GM12878 (cell line): Measurements from ENCODE around the gene ZNF618. TPM values are rescaled to one million over a fixed set of nuclear protein-coding genes. Genes with fewer than 3 reads are reported as not detected.

ENCODE experiments used
- ATAC-seq: fragments of 200-7000 bp; cut with Tn5 transposase; 3 replicates; pipeline ENCODE4 v1.9.1; 2020; ENCODE audit warnings: mild to moderate bottlenecking, moderate library complexity
- BruUV-seq: library from RNA; stranded (reverse); fragments of 400-500 nt; replicated peaks from 2 replicates; lab custom pipeline; 2021; lab: Mats Ljungman, UMichigan
- CTCF ChIA-PET: fragments of 300-600 bp; sonication (Branson Sonifier 250); formaldehyde crosslinking; extraction: SDS; loops from one replicate; lab custom pipeline; 2021; ENCODE audit warnings: inconsistent platforms; lab: Yijun Ruan, JAX
- POLR2A ChIA-PET: fragments of 350-600 bp; formaldehyde crosslinking; extraction: SDS; loops from one replicate; lab custom pipeline; 2021; ENCODE audit warnings: inconsistent platforms; lab: Charles Lee
- RAD21 ChIA-PET: fragments of 300-600 bp; sonication (Branson Sonifier 250); formaldehyde crosslinking; loops from one replicate; lab custom pipeline; 2023; ENCODE audit warnings: antibody characterized with exemption; ENCODE audit not compliant: unreplicated experiment; lab: Charles Lee
- SMC1A ChIA-PET: fragments of 300-600 bp; sonication (Branson Sonifier 250); formaldehyde crosslinking; loops from one replicate; lab custom pipeline; 2023; ENCODE audit not compliant: unreplicated experiment, uncharacterized antibody; lab: Charles Lee
- DNase-seq: peaks from one replicate; pipeline ENCODE4 v3.0.0-alpha.2; 2011; ENCODE audit warnings: low read depth, low spot score
- FAIRE-seq: peaks from 3 replicates; lab custom pipeline; 2011; peaks lifted over from hg19 to GRCh38; lab: Jason Lieb, UNC
- H2AFZ ChIP-seq: 2 replicates; pipeline ENCODE4 v1.6.0; 2011; ENCODE audit warnings: low read depth, low read length, control low read depth; ENCODE audit not compliant: control insufficient read depth
- H3K27ac ChIP-seq: 2 replicates; pipeline ENCODE4 v1.5.1; 2011; ENCODE audit warnings: control low read depth; ENCODE audit not compliant: control insufficient read depth, insufficient read depth
- H3K27me3 ChIP-seq, 2 experiments: replicated peaks in 1 of 2; 2 replicates each; pipeline versions ENCODE4 v1.6.0 to v1.6.1; 2011; ENCODE audit warnings: low read length in 1 of 2; ENCODE audit not compliant: control insufficient read depth in 2 of 2, insufficient read depth in 2 of 2
- H3K36me3 ChIP-seq, 2 experiments: 2 replicates each; pipeline ENCODE4 v1.5.1; 2011; ENCODE audit warnings: low read length in 1 of 2; ENCODE audit not compliant: control insufficient read depth in 2 of 2, insufficient read depth in 2 of 2
- H3K4me1 ChIP-seq: 2 replicates; pipeline ENCODE4 v1.6.1; 2011; ENCODE audit warnings: mild to moderate bottlenecking, low read length, moderate library complexity, mixed read lengths; ENCODE audit not compliant: control insufficient read depth, insufficient read depth
- H3K4me2 ChIP-seq: 2 replicates; pipeline ENCODE4 v1.6.0; 2011; ENCODE audit warnings: control low read depth; ENCODE audit not compliant: control insufficient read depth, insufficient read depth
- H3K4me3 ChIP-seq: fragments of 200-600 bp; sonication (generic); 2 replicates; pipeline ENCODE4 v1.5.1; 2016
- H3K79me2 ChIP-seq: 2 replicates; pipeline ENCODE4 v1.6.0; 2011; ENCODE audit warnings: low read length; ENCODE audit not compliant: control insufficient read depth, insufficient read depth
- H3K9ac ChIP-seq: 2 replicates; pipeline ENCODE4 v1.8.0; 2011; ENCODE audit warnings: low read length, control low read depth, mixed read lengths; ENCODE audit not compliant: control insufficient read depth, insufficient read depth
- H3K9me3 ChIP-seq: replicated peaks from 3 replicates; pipeline ENCODE4 v1.5.1; 2011; ENCODE audit warnings: mild to moderate bottlenecking, low read length; ENCODE audit not compliant: control insufficient read depth, insufficient read depth
- H4K20me1 ChIP-seq: 2 replicates; pipeline ENCODE4 v1.6.0; 2011; ENCODE audit not compliant: control insufficient read depth, insufficient read depth
- BHLHE40 ChIP-seq, 2 experiments: fragments of 450-650 bp in 1 of 2; IDR thresholded peaks; 2 replicates each; pipeline ENCODE4 v1.6.1; 2011 to 2017; ENCODE audit warnings: low read depth in 2 of 2, borderline replicate concordance in 1 of 2, improper control_type of control experiment in 1 of 2, low read length in 1 of 2, mild to moderate bottlenecking in 1 of 2
- CBX5 ChIP-seq: sonication (generic); IDR thresholded peaks from 2 replicates; pipeline ENCODE4 v1.6.1; 2016; ENCODE audit warnings: low read depth, moderate library complexity, mild to moderate bottlenecking, inconsistent platforms
- IRF5 ChIP-seq: fragments of 450-650 bp; IDR thresholded peaks from 2 replicates; pipeline ENCODE4 v1.6.1; 2017; ENCODE audit warnings: borderline replicate concordance
- NFYB ChIP-seq: IDR thresholded peaks from 2 replicates; pipeline ENCODE4 v1.6.1; 2011; ENCODE audit warnings: low read depth, mild to moderate bottlenecking, low read length, improper control_type of control experiment, moderate library complexity; ENCODE audit not compliant: insufficient read depth
- RCOR1 ChIP-seq: conservative IDR thresholded peaks from 2 replicates; pipeline ENCODE4 v1.6.1; 2012; ENCODE audit warnings: low read depth, low read length, improper control_type of control experiment
- SREBF1 ChIP-seq: IDR thresholded peaks from 2 replicates; pipeline ENCODE4 v1.6.1; 2012; ENCODE audit warnings: mild to moderate bottlenecking, low read length
- SREBF2 ChIP-seq: IDR thresholded peaks from 2 replicates; pipeline ENCODE4 v1.6.1; 2012; ENCODE audit warnings: mild to moderate bottlenecking, low read length
- SUZ12 ChIP-seq: fragments of 200-600 bp; sonication (generic); IDR thresholded peaks from one replicate; pipeline ENCODE4 v1.6.1; 2018; ENCODE audit warnings: antibody characterized with exemption, mild to moderate bottlenecking; ENCODE audit not compliant: unreplicated experiment
- WRNIP1 ChIP-seq: IDR thresholded peaks from 2 replicates; pipeline ENCODE4 v1.6.1; 2011; ENCODE audit warnings: low read depth, low read length, improper control_type of control experiment, borderline replicate concordance
- WGBS: methylation state at CpG from one replicate; pipeline ENCODE4 v1.1.6; 2016; ENCODE audit warnings: low lambda C conversion rate; ENCODE audit not compliant: insufficient replicate concordance, insufficient coverage; ENCODE audit errors: missing lambda C conversion rate; 5-methylcytosine and 5-hydroxymethylcytosine counted together
- in situ Hi-C: fragments of 300-500 bp; cut with MboI; formaldehyde crosslinking; loops from 9 replicates; pipeline ENCODE4 v1.14.3; 2018; ENCODE audit warnings: mixed read lengths
- intact Hi-C: fragments of 100-400 bp; cut with micrococcal nuclease; formaldehyde crosslinking; loops from one replicate; pipeline ENCODE4 v1.14.2; 2022; ENCODE audit not compliant: unreplicated experiment
- polyA plus RNA-seq, 11 experiments: library from polyadenylated mRNA; depleted of rRNA in 4 of 11; unstranded in 6 of 11; stranded (reverse) in 5 of 11; fragments of >200 nt; fragmentation: Nextera tagmentation in 4 of 11; fragmentation: Illumina TruSeq in 1 of 11; extraction: Ambion mirVana in 4 of 11; extraction: Trizol in 1 of 11; gene quantifications; 1 replicate in 1 of 11; 2 replicates in 10 of 11; pipeline versions ENCODE4 v1.2.1 to v1.2.3, GENCODE V29; 2011 to 2016; ENCODE audit warnings: inconsistent platforms in 2 of 11, missing spikeins in 2 of 11, low read depth in 1 of 11
- total RNA-seq, 4 experiments: library from RNA; depleted of rRNA in 3 of 4; stranded (reverse); fragments of >200 nt in 3 of 4; fragmentation: Illumina TruSeq in 1 of 4; extraction: Trizol in 1 of 4; gene quantifications; 2 replicates each; pipeline versions ENCODE4 v1.2.1 to v1.2.3, GENCODE V29; 2013 to 2021

Gene ZNF618
- total and polyA plus RNA-seq, 10 of the 15 experiments (the other 5 are each of a cell fraction or from before 2014, with no cell fraction given): 0.01 to 0.24 (median 0.06) TPM; not detected in 2

GRCh38 chr9:114078781-114079156 lies 202.7 kb downstream of the ZNF618 start:
- no peaks in the 10 kb centered on the region; a peak in 2 of 4 replicates for H3K27me3 ChIP-seq
- H3K4me1 ChIP-seq: no peaks in the 10 kb centered on the region
- intact Hi-C loops: no loop called here
- in situ Hi-C loops: loop anchor here (25.0 kb wide), 1 partner anchor 209 kb away; no protein-coding TSS in a partner anchor
- 30% methylated on average over 7 of the region's 7 CpGs for WGBS
- H3K36me3 ChIP-seq: no peaks in the 10 kb centered on the region
- ChIA-PET SMC1A (no interaction called here), CTCF (no interaction called here), POLR2A (no interaction called here), RAD21 (no interaction called here)
- FAIRE-seq: no peak
- no peak overlapping the region for H3K4me2 ChIP-seq
- no peak for ATAC-seq
- H3K4me3 ChIP-seq: no peak overlapping the region
- no peak overlapping the region for H2AFZ ChIP-seq
- no TSS peak for BruUV-seq
- no peaks in the 10 kb centered on the region for H4K20me1 ChIP-seq
- H3K79me2 ChIP-seq: no peaks in the 10 kb centered on the region
- no peak overlapping the region for H3K27ac ChIP-seq
- TF ChIP-seq NFYB: no peak
- no peak for TF ChIP-seq CBX5
- no peak for TF ChIP-seq SREBF1
- no peak for TF ChIP-seq BHLHE40 (IDR thresholded peaks at IDR 0.05; ENCODE audit: borderline replicate concordance in 1 of 2, low read depth in 2 of 2, low read length in 1 of 2)
- TF ChIP-seq SUZ12: no peak
- TF ChIP-seq IRF5: no peak
- TF ChIP-seq WRNIP1: no peak
- no peak for TF ChIP-seq RCOR1
- no peak for TF ChIP-seq SREBF2
- H3K9me3 ChIP-seq: no peaks in the 10 kb centered on the region
- no peak for DNase-seq
- H3K9ac ChIP-seq: no peak overlapping the region
